Endothelial cell of hepatic sinusoid (primary cell): ENCODE results near the gene GREB1L.
"Not testable (repeated sequence)": the region's sequence is repeated elsewhere in the genome, so short reads cannot be mapped to it uniquely, and the experiment has no call there.

Source experiments
- in situ Hi-C: cut with HindIII; loops from 2 replicates; pipeline ENCODE4 v1.10.0; 2017; ENCODE audit warnings: low sequenced_read_pairs

The GREB1L gene

DNA sequence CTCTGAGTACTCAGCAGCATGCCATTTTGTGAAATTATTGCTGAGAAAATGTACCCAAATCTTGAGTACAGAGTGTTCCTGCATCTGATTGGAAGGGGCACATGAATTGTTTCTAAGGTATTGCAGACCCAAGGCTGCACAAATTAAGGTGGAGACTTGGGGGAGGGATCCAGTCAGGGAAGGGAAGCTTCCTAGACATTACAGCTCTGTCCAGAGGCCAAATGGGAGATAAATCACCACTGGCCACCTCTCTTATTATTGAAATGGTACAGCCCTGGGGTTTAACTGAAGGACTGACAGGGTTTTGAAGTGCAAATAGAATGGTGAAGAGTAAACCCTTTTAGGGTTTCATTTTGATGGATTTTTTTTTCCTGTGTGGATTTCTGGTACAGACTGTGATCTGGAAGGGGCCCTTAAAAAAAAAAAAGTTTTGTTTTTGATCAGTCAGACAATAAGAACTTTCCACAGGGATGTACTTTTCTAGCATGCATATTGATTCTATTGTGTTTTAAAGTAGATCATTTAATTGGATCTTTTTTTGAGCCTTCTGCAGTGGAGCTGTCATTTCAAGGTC lies 119.4 kb downstream of the GREB1L start:
- in situ Hi-C loops: loop anchor here (5.0 kb wide), 2 partner anchors 86 to 104 kb away; no protein-coding TSS in a partner anchor

DNA sequence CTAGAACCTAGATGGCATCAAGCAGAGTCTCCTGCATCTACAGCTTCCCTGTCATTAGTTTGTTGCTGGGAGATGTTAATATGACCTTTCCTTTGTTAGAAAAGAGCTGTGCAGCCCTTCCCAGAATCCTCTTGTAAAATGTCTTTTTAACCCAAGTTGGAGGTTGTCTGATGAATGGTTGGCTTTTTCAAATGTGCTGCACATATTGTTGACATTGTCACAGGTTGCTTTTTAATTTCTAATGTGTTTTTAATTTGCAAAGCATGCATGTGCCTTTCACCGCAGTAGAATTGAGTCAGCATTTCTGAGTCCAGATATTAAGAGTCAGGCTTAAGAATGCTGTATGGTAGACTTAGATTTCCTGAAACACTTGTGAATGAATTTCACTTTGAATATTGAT lies 120.8 kb downstream of the GREB1L start:
- in situ Hi-C loops: loop anchor here (5.0 kb wide), 2 partner anchors 84 to 106 kb away; no protein-coding TSS in a partner anchor

DNA sequence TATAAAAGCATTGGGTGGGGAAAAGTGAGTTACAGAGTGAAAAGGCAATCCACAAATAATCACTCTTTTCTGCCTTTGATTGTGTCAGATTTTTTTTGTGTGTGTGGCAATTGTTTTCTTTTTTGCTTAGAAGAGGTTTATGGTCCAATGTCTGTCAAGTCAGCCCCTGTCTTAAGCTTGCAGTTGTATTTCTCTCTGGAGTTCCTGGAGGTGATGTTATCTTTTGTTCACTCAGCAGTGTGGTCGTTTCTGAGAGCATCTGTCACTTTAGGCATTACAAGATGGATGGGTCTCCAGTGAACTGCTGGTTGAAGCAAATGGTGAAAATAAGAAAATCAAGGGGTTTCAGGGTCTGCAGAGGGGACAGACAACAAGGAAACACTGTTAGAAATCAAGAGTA lies 121.3 kb downstream of the GREB1L start:
- in situ Hi-C loops: loop anchor here (5.0 kb wide), 2 partner anchors 84 to 106 kb away; no protein-coding TSS in a partner anchor

DNA sequence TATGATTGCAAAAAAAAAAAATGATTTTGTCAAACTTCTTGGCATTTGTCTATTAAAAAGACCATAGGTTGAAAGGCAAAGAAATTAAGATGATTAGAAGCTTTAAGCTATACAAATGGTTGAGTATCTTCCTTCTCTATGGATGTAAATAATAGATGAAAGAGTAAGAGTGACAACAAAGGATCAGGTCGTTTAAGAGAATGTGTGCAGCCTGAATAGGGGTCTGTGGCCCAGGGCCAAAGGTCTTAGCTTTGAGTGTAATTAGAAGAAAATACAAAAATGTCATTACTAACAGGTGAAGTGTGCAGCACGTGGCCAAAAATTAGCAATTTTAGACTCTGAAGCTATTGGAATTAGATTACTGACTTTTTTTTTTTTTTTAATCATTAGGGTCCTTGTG lies 122.4 kb downstream of the GREB1L start:
- in situ Hi-C loops: loop anchor here (5.0 kb wide), 2 partner anchors 83 to 107 kb away; no protein-coding TSS in a partner anchor

DNA sequence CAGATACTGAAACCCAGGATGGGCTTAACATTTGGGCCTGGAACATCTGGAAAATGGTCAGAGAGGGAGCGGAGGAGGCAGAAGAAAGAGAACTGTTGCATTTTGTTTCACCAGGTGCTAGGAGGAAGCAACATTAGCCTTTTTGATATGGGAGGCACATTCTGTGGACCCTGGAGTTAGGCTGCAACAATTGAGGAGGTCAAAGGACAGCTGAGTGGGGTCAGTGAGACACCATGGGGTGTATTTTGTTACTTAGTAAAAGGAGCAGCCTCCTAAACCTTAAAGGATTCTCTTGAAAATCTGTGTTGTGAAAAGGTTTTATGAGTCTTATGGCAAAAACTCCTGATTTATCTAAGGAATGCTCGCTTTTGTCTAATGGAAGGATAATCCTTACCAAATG lies 124.9 kb downstream of the GREB1L start:
- in situ Hi-C loops: no loop called here

DNA sequence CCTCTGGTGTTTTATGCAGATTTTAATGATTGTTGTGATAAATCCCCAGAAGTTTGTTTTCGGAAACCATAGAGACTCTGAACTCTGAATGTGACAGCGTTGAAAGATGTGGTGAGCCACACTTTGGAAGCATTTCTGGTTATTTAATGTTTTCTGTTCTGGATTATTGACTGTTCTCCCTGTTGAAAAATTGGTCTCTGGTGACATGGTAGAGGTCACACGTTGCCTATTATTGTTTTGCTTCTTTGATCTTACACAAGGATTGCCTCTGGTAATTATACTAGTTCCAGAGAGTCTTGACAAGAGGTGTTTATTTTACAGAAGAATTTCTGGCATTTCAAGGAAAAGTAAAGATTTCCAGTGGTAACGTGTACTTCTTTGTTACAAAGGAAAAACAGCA lies 127.1 kb downstream of the GREB1L start:
- in situ Hi-C loops: no loop called here

DNA sequence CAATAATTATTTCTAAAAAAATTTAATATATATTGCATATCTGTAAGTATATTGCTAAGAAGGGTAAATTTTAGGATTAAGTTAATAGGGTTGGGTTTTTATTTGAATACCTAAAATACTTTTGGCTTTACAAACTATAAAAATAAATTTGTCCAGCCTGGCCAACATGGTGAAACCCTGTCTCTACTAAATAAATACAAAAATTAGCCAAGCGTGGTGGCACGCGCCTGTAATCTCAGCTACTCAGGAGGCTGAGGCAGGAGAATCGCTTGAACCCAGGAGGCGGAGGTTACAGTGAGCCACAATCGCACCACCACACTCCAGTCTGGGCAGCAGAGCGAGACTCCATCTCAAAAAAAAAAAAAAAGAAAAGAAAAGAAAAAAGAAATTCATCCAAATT lies 127.6 kb downstream of the GREB1L start:
- in situ Hi-C loops: not testable (repeated sequence)

DNA sequence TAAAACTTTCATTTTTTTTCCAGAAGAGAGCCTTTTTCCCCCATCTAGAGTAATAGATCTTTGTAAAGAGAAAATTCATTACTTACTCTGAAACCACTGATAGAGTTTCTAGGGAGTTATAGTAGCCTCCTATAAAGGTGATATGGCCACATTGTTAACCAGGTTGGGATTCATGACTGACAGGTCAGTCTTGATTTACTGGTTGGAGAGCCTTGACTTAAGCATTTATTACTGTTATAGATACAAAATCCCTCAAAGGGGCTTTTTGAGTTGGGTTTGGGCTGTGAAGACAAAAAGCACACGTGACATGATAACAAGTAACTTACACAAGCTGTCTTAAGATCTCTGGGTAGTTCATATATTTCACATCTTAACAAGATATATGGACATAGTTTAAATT lies 141.0 kb downstream of the GREB1L start:
- in situ Hi-C loops: no loop called here

DNA sequence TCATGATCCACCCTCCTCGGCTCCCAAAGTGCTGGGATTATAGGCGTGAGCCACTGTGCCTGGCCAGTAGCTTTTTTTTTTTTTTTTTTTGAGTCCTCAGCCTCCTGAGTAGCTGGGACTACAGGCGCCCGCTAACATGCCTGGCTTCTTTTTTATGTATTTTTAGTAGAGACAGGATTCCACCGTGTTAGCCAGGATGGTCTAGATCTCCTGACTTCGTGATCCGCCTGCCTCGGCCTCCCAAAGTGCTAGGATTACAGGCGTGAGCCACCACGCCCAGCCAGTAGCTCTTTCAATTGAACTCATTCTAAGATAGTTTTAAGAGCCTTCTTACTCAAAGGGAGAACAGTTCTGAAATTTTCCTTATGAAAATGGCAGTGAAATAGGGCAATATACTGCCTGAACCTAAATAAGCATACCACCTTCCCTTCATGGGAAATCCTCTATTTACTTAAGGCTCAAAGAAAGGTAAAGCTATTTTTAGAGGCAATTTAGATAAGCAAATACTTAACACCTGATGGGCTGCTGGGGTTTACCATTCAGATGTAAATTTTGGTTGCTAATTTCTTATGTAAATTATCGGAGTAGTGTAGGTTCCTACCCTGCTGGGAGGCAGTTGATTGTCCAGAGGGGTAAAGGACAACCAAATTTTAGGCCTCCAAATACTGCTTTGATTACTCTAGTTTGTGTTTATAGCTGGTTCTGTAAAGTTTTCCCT lies 144.7 kb downstream of the GREB1L start:
- in situ Hi-C loops: no loop called here

DNA sequence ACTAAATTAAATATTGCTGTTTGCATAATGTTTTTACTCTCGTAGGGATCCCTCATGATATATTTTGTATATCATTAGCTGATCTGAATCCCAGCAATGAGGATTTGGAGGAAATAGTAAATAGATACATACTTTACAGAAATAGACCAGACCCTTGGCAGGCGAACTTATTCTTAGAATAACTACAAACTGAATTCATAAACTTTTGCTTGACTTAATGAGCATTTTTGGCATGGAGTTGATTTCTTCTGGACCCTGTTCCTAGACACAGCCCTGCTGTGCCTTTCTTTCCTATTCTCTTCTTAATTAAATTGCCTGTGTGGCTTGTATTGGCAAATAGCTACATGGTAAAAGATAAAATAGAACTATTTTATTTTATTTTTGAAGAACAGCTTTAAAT lies 145.9 kb downstream of the GREB1L start:
- in situ Hi-C loops: no loop called here

DNA sequence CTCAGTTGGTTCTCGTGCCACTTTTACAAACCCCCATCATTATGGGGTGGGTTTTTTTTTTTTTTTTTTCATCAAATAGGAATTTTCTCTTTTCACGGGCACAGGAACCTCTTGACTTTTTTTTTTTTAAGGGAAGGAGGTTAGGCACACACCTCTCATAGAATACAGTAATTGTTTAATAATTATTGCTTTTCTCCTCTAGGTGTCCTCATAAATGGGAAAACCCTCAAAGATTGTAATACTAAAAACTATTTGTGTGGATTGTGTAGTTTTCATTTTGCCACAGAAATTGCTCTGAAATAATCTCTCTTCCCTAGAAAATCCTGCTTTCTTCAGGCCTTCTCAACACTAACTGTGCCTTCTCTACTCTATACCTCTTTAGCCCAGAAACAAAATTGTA lies 147.3 kb downstream of the GREB1L start:
- in situ Hi-C loops: no loop called here

DNA sequence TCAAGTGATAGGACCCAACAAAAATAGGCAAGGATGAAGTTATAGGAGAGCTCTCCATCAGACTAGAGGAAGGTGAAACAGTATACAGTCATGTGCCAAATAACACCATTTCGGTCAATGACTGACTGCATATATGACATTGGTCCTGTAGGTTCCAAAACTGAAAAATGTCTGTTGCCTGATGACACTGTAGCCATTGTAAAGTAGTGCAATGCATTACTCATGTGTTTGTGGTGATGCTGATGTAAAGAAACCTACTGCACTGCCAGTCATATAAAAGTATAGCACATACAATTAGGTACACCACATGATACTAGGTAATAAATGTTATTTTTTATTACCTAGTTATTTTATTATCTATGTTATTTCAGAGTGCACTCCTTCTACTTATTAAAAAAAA lies 147.9 kb downstream of the GREB1L start:
- in situ Hi-C loops: no loop called here

DNA sequence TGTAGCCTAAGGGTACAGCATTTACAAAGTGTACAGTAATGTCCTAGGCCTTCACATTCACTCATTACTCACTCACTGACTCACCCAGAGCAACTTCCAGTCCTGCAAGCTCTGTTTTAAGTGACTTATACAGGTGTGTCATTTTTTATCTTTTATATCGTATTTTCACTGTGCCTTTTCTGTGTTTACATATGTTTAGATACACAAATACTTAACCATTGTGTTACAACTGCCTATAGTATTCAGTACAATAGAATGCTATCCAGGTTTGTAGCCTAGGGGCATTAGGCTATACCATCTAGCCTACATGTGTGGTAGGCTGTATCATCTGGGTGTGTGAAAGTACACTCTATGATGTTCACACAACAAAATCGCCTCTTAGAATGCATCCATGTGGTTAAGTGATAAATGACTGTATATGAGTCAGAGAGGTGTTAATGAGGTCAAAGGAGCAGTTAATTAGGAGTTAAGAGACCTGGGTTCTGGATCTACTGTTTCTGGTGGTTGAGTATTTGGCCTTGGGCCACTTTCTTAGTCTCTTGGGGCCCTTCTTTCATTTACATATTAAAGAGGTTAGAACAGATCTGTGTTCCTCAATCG lies 149.1 kb downstream of the GREB1L start:
- in situ Hi-C loops: no loop called here

DNA sequence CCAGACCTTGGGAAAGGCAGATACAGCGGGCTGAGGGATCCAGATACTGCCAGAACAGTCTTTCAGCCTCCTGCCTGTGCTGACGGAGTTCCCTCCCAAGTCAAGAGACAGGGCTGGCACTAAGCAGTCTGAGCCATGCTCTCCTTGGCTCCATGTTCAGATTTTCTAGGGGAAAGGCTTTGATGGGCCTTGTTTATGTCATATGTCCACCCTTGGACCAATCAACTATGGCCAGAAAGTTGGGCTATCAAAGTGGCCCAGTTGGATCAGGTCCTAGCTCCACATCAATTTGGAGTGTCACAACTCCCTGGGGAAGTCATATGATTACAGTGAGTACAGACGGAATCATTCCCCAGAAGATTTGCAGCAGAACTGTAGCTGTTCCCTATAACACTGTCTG lies 152.0 kb downstream of the GREB1L start:
- in situ Hi-C loops: no loop called here

DNA sequence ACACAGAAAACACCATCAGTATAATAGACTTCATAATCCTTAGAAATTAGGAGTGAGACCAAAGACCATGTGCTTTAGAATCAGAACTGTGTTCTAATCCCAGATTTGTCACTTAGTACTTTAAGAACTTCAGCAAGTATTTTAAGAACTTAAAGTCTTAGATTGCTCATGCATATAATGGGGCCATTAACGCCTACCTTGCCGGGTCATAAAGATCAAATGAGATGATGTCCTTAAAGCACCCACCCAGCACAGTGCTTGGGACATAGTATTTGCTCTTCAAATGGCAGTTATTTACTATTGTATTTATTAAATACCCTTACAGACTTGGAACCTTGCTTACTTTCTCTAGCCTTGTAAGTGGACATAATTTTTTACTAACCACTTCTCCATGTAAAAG lies 156.1 kb downstream of the GREB1L start:
- in situ Hi-C loops: no loop called here

DNA sequence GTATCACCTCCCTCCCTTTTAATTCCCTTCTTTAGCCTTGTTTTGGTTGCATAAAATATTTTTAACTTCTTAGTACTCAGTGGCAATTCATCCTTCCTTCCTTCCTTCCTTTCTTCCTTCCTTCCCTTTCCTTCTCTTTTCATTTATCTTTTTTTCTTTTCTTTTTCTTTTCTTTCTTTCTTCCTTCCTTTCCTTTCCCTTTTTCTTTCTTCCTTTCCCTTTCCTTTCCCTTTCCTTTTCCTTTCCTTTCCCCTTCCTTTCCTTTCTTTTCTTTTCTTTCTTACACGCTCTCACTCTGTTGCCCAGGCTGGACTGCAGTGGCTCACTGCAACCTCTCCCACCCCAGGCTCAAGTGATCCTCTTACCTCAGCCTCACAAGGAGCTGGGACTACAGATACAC lies 160.2 kb downstream of the GREB1L start:
- in situ Hi-C loops: loop anchor here (5.0 kb wide), 1 partner anchor 45 kb away; no protein-coding TSS in a partner anchor

DNA sequence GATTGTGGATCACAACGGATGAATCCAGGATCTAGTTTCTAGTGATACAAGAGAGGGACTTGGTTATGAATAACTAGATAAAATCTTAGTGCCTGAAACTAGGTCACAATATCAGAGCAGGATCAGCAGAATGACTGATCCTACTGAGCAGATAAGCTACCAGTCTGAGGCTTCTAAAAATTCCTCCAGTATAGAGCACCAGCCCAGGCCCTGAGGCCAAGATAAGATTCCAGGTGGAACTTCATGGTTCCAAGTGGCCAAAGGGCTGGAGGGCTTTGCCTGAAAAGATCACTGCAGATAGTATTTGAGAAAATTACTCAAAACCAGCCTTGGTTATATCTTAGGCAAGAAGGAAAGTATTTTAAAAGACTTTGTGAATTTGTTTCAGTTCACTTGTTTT lies 162.4 kb downstream of the GREB1L start:
- in situ Hi-C loops: loop anchor here (5.0 kb wide), 1 partner anchor 43 kb away; no protein-coding TSS in a partner anchor

DNA sequence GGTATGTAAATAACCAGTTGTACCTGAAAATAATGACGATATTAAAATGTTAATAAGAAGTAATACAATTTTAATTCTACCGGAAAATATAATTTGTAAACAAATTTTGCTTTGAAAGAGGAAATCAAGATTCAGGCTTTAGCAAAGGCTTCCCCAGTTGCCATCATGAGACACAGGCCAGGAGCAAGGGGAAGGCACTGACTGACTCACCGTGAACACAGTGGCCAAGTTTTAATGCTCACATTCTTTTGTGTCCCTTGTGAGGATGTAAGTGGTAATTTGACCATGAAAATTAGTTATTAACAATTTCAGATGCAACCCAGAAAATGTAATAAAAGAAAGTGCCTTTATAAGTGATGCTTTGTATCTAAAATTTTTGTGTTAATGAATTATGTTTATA lies 164.1 kb downstream of the GREB1L start:
- in situ Hi-C loops: no loop called here

DNA sequence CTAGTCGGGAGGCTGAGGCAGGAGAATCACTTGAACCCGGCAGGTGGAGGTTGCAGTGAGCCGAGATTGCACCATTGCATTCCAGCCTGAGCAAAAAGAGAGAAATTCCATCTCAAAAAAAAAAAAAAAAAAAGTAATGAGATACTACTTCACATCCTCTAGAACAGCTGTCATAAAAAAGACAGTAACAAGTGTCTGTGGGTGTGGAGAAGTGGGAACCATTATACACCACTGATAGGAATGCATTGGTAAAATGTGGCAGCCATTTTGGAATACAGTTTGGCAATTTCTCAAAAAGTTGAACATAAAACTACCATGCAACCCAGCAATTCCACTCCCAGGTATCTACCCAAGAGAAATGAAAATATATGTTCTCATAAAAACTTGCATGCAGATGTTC lies 166.6 kb downstream of the GREB1L start:
- in situ Hi-C loops: no loop called here

DNA sequence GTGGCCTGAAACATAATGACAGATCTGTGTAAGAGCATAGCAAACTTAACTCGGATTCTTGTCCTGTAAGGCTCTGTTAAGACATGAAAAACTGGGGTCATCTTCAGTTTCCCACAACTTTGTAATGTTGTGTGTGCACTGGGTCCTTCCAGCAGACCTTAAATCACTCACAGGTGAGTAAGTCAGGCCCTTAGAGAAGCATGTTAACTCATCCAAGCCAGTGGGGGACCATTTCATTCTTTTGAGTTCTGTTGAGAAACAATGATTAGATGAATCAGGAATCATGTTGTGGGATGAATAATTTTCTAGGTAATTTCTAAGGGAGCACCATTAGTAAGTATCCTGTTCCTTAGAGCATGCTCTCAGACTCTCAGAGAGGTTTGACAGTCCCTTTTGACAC lies 191.4 kb downstream of the GREB1L start:
- in situ Hi-C loops: no loop called here

DNA sequence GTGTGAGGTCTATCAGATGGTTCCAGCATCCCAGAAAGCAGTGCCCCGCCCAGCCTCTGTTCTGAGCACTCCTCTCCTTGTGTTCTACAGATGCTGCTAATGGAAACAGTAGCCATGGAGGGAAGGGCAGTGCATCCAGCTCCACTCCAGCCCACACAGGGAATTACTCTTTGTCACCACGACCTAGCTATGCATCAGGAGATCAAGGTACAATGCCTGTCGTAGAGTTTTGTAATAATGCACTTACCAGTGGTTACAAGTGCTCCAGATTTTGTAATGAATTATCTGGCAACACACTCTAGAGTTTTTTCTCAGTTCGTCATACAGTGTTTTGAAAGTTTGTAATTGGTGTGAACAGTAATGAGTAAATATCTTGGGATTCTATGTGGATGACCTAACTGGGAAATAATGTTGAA lies 197.4 kb downstream of the GREB1L start:
- in situ Hi-C loops: no loop called here

DNA sequence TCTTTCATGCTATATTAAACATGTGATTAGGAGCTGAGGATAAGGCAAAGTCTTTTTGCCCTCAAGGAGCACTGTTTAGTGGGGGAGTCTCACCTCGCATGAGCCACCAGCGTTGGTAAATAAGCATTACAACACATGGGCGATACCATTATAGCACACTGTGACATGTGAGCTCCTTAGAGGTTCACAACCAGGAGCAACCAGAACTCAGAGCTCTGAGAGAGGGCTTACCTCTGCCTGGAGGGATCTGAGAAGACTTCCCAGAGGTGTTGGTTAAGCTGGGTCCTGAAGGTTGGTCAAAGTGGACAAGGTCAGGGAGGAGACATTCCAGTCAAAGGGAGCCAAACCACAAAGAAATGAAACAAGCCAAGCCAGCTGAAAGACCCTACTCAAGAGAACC lies 199.6 kb downstream of the GREB1L start:
- in situ Hi-C loops: no loop called here
